Gastroesophageal sphincter (tissue), 3 donors: ENCODE results near the gene C9orf153.

Source experiments
- CTCF ChIP-seq, 4 experiments: fragments of 200-600 bp in 2 of 4; fragments of 450-650 bp in 2 of 4; sonication (generic) in 1 of 4; IDR thresholded peaks; one replicate each; pipeline ENCODE4 v1.5.1; 2017 to 2019; ENCODE audit warnings: antibody characterized with exemption in 4 of 4, mild to moderate bottlenecking in 2 of 4, moderate library complexity in 2 of 4
- POLR2A ChIP-seq, 2 donors: fragments of 450-650 bp; IDR thresholded peaks; one replicate each; pipeline ENCODE4 v1.6.1; 2017; ENCODE audit warnings: antibody characterized with exemption in 2 of 2, mild to moderate bottlenecking in 2 of 2, moderate library complexity in 1 of 2

DNA sequence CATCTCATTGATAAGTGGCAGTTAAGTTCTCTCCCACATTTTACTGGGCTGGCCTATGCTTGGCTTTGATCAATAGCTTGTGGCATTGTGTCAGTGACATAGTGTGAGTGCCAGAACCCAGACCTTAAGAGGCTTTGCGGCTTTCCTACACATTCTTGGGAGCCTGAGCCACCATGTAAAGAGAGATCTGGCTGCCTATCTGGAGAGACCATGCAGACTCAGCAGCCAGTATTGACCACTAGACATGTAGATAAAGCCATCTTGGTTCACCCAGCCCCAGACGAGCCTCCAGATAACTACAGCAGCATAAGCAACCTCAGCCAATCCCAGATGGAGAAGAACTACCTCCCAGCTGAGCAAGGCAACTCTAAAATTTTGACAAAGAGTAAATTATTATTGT lies 28.6 kb downstream of the C9orf153 start:
- no peak for TF ChIP-seq CTCF (IDR thresholded peaks at IDR 0.05)
- no peak for TF ChIP-seq POLR2A (IDR thresholded peaks at IDR 0.05)
